Fibroblast of gingiva (primary cell): ENCODE results near the gene ZNF747.

ENCODE experiments used
- DNase-seq: peaks from one replicate; pipeline ENCODE4 v3.0.0-alpha.2; 2011; ENCODE audit warnings: low read depth

The ZNF747 gene

GRCh38 chr16:30515275-30515674, 19.4 kb downstream of the ZNF747 start:
- DNase-seq: no peak

GRCh38 chr16:30511509-30511908, 23.1 kb downstream of the ZNF747 start:
- DNase-seq: no peak

GRCh38 chr16:30510376-30510938, 24.2 kb downstream of the ZNF747 start:
- DNase-seq: no peak

GRCh38 chr16:30509081-30509765, 25.4 kb downstream of the ZNF747 start:
- no peak for DNase-seq

DNA sequence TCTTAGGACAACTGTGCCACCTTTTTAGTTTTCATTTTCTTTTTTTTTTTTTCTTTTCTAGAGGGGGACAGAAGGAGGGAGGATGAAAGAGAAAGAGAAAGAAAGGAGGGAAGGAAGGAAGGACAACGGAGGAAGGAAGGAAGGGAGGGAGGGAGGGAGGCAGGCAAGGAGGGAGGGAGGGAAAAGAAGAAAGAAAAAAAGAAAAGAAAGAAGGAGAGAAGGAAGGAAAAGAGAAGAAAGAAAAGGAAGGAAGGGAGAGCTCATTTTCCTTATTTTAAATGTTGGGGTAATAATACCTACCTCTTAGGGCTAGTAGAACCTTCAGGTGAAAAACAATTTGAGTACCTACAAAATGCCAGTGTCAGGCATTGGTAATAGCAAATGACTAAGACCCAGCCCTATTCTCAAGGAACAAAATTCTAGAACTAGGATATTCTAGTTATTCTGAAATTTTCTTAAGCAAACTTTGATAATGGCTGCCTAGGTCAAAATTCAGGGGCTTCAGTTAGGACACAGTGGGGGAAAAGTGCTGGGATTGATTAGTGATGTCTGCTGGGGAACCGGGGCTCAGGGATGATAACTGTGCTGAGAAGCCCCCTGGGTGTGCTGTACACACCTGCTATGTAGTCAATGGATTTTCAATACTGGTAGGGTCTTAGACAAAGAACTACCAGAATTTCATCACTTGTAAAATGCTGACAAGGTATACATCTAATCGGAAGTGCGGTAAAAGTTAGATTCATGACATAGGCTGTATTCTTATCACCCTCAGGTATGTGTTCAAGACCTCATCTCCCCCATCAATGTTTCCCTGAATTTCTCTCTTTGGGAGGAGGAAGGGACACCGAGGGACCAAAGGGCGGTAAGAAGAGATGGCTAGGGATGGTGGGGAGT, 31.0 kb downstream of the ZNF747 start:
- DNase-seq: no peak

- no peak for DNase-seq
Observed at GRCh38 chr16:30499284-30499683, 35.4 kb downstream of the ZNF747 start.

DNA sequence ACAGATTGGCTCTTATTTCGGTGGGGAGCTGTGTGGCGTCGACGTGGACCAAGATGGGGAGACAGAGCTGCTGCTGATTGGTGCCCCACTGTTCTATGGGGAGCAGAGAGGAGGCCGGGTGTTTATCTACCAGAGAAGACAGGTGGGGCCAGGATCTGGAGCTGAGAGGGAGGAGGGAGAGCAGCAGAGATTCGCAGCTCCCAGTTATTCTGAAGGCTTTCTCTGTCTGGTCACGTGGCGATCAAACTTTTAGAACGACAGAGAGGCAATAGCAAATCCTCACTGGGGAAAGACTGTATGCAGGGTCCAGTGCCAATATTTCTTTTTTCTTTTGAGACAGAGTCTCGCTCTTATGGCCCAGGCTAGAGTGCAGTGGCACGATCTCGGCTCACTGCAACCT, 39.9 kb downstream of the ZNF747 start:
- DNase-seq: no peak

DNA sequence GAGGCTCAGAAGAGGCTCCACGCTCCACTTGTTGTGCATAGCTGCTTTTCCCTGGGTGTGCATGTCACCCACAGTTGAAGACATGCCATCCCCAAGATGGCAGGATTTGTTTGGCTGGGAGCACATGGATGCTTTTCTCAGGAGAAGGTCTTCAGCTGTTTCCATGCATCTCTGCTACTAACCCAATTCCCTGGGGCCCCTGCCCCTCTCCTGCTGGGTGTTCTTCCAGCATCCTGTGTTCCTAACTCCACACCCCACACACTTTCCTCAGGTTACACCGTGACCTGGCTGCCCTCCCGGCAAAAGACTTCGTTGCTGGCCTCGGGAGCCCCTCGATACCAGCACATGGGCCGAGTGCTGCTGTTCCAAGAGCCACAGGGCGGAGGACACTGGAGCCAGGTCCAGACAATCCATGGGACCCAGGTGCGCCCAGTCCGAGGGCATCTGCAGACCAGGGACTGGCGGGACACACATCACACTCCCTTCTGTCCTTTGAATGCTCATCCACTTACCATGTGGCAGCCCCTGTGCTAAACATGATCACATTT, 40.6 kb downstream of the ZNF747 start:
- no peak for DNase-seq

DNA sequence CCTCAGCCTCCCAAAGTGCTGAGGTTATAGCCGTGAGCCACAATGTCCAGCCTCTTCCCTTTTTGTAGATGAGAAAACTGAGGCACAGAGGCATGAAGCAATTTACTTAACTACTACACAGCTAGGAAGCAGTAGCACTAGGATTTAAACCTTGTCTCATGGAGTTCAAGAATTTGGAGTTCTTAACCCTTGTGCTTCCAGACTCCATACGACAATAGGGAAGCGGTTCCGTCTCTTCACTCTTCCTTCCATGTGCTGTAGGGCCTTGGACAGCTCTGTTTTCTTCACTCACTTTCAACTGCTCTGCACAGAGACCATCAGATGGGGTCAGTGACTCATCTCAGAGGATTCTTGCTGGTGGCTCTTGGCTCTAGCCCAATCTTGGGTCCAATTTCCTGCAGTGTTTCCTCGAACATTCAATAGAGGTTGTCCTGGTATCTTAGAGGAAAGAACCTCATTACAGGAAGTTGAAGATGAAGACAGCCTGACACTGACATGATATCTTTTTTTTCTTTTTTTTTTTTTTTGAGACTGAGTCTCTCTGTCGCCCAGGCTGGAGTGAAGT, 42.8 kb downstream of the ZNF747 start:
- DNase-seq: peak; percentile 66

DNA sequence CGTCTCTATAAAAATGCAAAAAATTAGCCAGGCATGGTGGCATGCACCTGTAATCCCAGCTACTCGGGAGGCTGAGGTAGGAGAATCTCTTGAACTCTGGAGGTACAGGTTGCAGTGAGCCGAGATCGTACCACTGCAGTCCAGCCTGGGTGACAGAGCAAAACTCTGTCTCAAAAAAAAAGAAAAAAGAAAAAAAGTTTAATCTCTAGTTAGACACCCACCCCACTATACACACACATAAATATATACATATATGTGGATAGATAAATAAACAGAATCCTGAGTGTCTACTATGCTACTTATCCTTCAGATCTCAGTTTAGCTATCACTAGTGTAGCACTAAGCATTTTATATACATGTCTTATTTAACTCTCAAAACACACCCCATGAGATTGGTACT, 43.4 kb downstream of the ZNF747 start:
- no peak for DNase-seq

DNA sequence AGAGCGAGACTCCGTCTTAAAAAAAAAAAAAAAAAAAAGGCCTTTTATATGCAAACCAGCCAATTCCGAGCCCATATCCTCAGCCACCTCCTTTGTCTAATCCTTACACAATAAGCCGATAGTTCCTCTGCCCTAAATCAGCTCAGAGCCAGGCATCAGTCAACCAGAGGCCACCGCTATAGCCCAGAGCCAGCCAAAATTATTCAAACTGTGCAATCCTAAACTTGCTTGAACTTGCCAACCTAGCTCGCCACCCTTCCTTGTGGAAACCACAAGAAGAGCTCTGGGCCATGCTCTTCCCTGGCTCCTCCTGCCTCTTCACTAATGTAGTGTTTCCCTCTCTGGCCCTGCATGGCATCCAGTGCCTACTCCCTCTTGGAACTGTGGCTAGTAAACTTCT, 44.4 kb downstream of the ZNF747 start:
- DNase-seq: peak; percentile 39

GRCh38 chr16:30488764-30489605, 45.7 kb downstream of the ZNF747 start:
- DNase-seq: no peak

DNA sequence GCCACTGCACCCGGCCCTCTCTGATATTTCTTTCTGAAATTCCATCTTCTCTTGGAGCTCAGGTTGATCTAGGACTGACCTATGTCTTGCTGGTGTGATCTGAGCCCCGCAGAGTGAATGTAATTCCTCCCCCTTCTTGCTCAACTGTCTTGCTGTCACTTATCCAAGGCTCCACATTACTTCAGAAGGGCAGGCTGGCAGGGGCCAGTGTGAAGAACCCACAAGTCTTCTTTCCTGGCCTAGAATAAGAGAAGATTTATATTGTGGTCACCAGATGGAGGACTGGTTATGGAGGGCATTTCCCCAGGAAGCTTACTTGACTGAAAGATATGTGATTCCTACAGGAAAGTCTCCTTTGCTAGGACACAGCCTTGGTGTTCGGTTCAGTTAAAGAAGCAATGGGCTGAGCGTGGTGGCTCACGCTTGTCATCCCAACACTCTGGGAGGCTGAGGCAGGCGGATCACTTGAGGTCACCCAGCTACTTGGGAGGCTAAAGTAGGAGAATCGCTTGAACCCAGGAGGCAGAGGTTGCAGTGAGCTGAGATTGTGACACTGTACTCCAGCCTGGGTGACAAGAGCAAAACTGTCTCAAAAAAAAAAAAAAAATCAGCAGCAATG, 48.7 kb downstream of the ZNF747 start:
- peak; percentile 44 for DNase-seq

DNA sequence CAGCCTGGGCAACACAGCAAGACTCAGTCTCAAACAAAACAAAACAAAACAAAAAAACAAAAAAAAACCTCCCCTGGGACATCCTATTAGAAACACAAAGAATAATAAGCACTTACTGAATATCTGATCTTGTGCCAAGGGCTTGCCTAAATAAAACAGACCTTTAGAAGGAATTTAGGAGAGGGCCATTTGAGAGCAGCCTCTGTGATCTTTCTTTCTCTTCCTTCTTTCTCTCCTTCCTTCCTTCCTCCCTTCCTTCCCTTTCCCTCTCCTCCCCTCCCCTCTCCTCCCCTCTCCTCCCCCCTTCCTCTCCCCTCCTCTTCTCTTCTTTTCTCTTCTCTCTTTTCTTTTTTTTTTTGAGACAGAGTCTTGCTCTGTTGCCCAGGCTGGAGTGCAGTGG, 49.8 kb downstream of the ZNF747 start:
- peak; percentile 25 for DNase-seq

DNA sequence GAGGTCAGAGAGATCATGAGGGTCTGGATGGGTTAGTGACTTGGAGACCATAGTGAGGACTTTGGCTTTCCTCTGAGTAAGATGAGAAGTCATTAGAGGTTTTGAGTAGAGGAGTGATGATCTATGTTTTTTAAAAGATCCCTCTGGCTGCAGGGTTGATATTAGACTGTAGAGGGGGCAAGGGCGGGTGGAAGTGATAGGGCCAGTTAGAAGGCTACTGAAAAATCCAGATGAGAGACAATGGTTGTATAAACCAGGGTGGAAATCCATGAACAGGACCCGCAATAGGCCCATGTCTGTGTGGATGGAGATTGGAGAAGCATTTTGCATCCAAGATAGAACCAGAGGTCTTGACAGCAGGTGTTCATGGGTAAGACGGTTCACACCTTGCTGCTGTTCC, 52.3 kb downstream of the ZNF747 start:
- no peak for DNase-seq

- DNase-seq: no peak
Observed at GRCh38 chr16:30481381-30481780, 53.3 kb downstream of the ZNF747 start.
